Kidney (tissue), 14 donors: ENCODE measurements around the gene HEXD. TPM values are rescaled to one million over a fixed set of nuclear protein-coding genes. Genes with fewer than 3 reads are reported as not detected.
A peak's percentile ranks its signal among the peaks of the same experiment; 100 is the strongest.

Experiments used
- DNase-seq, 5 donors: peaks; one replicate each; pipeline ENCODE4 v3.0.0-alpha.2; 2013 to 2020
- FAIRE-seq: peaks from 2 replicates; lab custom pipeline; 2012; peaks lifted over from hg19 to GRCh38; lab: Jason Lieb, UNC
- H3K27ac ChIP-seq, 2 donors: one replicate each; pipeline ENCODE4 v1.7.0; 2013; ENCODE audit warnings: low read depth in 2 of 2, low read length in 2 of 2, inconsistent platforms in 1 of 2
- H3K27me3 ChIP-seq: one replicate; pipeline ENCODE4 v1.7.1; 2013; ENCODE audit warnings: low read length, inconsistent platforms; ENCODE audit not compliant: control insufficient read depth, insufficient read depth
- H3K36me3 ChIP-seq, 3 donors: one replicate each; pipeline versions ENCODE4 v1.7.0 to v1.7.1; 2013; ENCODE audit warnings: low read length in 3 of 3, control low read depth in 1 of 3, inconsistent platforms in 1 of 3; ENCODE audit not compliant: insufficient read depth in 3 of 3, control insufficient read depth in 2 of 3
- H3K4me1 ChIP-seq, 3 donors: one replicate each; pipeline versions ENCODE4 v1.7.0 to v1.7.1; 2013; ENCODE audit warnings: low read length in 3 of 3, inconsistent platforms in 1 of 3, low read depth in 1 of 3; ENCODE audit not compliant: control insufficient read depth in 2 of 3, insufficient read depth in 2 of 3
- H3K4me3 ChIP-seq, 3 donors: one replicate each; pipeline versions ENCODE4 v1.7.0 to v1.8.1; 2013; ENCODE audit warnings: low read length in 3 of 3, control low read depth in 1 of 3, inconsistent platforms in 1 of 3
- H3K9ac ChIP-seq, 3 donors: one replicate each; pipeline versions ENCODE4 v1.7.0 to v1.7.1; 2013; ENCODE audit warnings: low read length in 3 of 3, control low read depth in 1 of 3, inconsistent platforms in 1 of 3
- H3K9me3 ChIP-seq, 3 donors: one replicate each; pipeline versions ENCODE4 v1.7.0 to v1.7.1; 2013; ENCODE audit warnings: low read length in 3 of 3, control low read depth in 1 of 3, inconsistent platforms in 1 of 3; ENCODE audit not compliant: control insufficient read depth in 2 of 3, insufficient read depth in 1 of 3
- intact Hi-C: fragments of 100-400 bp; cut with DNase I; formaldehyde crosslinking; loops from one replicate; pipeline ENCODE4 v1.11.1; 2022
- polyA plus RNA-seq: library from polyadenylated mRNA; stranded (reverse); fragments of 350-450 nt; fragmentation: Illumina TruSeq; extraction: RNeasy Lipid Tissue Mini Kit (QIAGEN cat#74804); gene quantifications from one replicate; pipeline ENCODE4 v1.2.3, GENCODE V29; 2014; ENCODE audit warnings: low read depth, low replicate concordance; ENCODE audit not compliant: insufficient read depth
- total RNA-seq: library from RNA; stranded (reverse); fragmentation: NEBNext Ultra II Directional; extraction: Animal tissue kit (Norgen Biotek cat#: 25700); gene quantifications from one replicate; pipeline ENCODE4 v1.2.1, GENCODE V29; 2021
- TF ChIP-seq, protein P1 (sequence below): IDR thresholded peaks from 3 replicates; pipeline ENCODE4 v1.5.1; 2012; ENCODE audit warnings: mild to moderate bottlenecking, moderate library complexity, borderline replicate concordance; ENCODE audit not compliant: insufficient read depth; ENCODE audit errors: extremely low read depth
- donor health status: control.
- donor health status: control.
- donor health status: control.
- donor health status: control.
- donor health status: control.
- donor health status: DM: yes; HTN: yes; CAD: no.
- donor health status: Normal renal cell carcinoma (clear cell type).

The HEXD gene
- total and polyA plus RNA-seq, 2 donors from 2014 or later, result 39.2 to 42.0 TPM

GRCh38 chr17:82439194-82439828 is 21.2 kb downstream of the HEXD start:
- Histone ChIP-seq H3K27ac (no peak overlapping the region), H3K4me3 (no peak overlapping the region), H3K4me1 (no peaks in the 10 kb centered on the region), H3K9me3 (no peaks in the 10 kb centered on the region), H3K9ac (no peak overlapping the region), H3K36me3 (peaks cover 0 to 8% (median 4%) of the 10 kb centered on the region in 3 donors), H3K27me3 (no peaks in the 10 kb centered on the region)
- TF ChIP-seq, protein P1, sequence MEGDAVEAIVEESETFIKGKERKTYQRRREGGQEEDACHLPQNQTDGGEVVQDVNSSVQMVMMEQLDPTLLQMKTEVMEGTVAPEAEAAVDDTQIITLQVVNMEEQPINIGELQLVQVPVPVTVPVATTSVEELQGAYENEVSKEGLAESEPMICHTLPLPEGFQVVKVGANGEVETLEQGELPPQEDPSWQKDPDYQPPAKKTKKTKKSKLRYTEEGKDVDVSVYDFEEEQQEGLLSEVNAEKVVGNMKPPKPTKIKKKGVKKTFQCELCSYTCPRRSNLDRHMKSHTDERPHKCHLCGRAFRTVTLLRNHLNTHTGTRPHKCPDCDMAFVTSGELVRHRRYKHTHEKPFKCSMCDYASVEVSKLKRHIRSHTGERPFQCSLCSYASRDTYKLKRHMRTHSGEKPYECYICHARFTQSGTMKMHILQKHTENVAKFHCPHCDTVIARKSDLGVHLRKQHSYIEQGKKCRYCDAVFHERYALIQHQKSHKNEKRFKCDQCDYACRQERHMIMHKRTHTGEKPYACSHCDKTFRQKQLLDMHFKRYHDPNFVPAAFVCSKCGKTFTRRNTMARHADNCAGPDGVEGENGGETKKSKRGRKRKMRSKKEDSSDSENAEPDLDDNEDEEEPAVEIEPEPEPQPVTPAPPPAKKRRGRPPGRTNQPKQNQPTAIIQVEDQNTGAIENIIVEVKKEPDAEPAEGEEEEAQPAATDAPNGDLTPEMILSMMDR, result no peak
- FAIRE-seq (no peak), DNase-seq (no peak)
- intact Hi-C loops, result no loop called here

GRCh38 chr17:82439829-82440365 is 21.8 kb downstream of the HEXD start:
- H3K36me3 ChIP-seq, result peaks cover 0 to 8% (median 4%) of the 10 kb centered on the region in 3 donors

DNA sequence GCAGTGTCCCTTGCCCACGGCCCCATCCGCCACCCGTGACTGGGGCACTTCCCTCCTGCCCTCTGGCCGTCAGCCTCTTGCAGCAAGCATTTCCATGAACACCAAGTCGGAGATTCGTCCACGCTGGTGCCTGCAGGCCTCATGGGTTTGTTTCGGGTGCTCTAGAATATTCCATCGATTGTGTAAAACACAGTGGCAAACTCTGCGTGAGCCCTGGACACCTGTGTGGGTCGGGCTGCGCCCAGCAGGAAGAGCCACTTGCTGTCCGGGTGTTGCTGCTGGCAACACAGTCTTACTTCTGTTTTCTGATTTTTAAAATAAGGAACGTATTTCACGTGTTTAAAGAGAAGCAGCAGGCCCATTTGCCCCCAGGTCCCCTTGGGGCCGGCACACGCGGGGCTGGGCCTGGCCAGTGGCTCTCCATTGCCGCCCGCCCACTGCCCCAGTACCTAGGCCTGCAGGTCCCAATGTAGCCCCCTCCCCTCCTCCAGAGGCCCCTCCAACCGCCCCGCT is 22.4 kb downstream of the HEXD start:
- H3K27me3 ChIP-seq, result no peaks in the 10 kb centered on the region
- no peaks in the 10 kb centered on the region for H3K4me1 ChIP-seq
- FAIRE-seq, result no peak
- H3K36me3 ChIP-seq, result peaks cover 0 to 8% (median 4%) of the 10 kb centered on the region in 3 donors
- H3K27ac ChIP-seq, result peak overlapping the region in 1 of 2 donors; percentile 37
- intact Hi-C loops, result no loop called here
- TF ChIP-seq, protein P1, result no peak
- H3K9ac ChIP-seq, result no peak overlapping the region
- no peak for DNase-seq
- H3K9me3 ChIP-seq, result no peaks in the 10 kb centered on the region
- no peak overlapping the region for H3K4me3 ChIP-seq

More at GRCh38 chr17:82439829-82440365, 21.8 kb downstream of the HEXD start:
- intact Hi-C loops, result no loop called here
- Histone ChIP-seq H3K9me3 (no peaks in the 10 kb centered on the region), H3K4me3 (no peak overlapping the region), H3K9ac (no peak overlapping the region), H3K4me1 (no peaks in the 10 kb centered on the region), H3K27ac (no peak overlapping the region), H3K27me3 (no peaks in the 10 kb centered on the region)
- DNase-seq, result no peak
- TF ChIP-seq, protein P1, result no peak
- no peak for FAIRE-seq
